Hematopoietic multipotent progenitor cell treated with erythropoietin and hydrocortisone succinate and interleukin-3 and kit ligand, for 8 days (in vitro differentiated cells): ENCODE results near the gene SH3PXD2A.

ENCODE experiments used
- DNase-seq: peaks from one replicate; pipeline ENCODE4 v3.0.0-alpha.2; 2015

The SH3PXD2A gene

GRCh38 chr10:103553743-103554487 lies 301.5 kb downstream of the SH3PXD2A start:
- DNase-seq, result no peak

DNA sequence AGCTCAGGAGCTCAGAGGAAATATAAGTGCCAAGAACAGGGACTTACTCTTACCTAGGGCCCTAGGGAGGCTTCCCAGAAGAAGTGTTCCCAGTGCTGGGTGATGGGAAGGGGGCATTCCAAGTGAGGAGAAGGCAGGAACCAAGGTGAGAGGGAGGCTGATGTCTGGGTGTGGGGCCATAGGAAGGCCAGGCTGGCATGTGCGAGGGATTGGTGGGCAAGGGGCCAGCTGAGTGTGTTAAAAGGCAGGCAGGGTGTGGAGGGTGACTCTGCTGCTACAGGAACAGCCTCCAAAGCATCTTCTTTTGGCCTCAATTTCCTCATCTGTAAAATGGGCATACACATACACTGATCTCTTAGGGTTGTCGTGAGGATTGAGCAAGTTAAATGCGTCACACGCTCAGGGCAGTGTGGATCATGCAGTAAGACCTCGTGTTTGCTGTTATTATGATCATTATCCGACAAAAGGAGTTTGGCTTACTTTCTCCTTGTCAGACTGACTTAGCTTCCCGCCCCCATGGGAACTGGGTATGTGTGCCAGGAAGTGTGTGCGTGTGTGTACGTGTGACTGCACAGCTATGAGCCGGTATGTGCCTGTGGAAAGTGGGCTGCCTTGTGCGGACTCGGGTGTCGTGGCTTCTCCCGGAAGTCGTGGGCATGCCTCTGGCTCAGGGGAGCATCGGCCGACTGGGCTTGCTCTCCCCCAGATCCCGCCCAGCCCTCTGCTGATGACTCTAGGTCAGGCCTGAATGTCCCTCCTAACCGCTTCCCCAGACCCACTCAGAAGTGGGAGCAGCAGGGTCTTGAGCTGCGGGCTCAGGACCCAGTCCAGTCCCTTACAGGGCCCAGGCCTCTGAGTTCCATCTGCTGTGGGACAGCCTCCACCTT lies 302.3 kb downstream of the SH3PXD2A start:
- no peak for DNase-seq

DNA sequence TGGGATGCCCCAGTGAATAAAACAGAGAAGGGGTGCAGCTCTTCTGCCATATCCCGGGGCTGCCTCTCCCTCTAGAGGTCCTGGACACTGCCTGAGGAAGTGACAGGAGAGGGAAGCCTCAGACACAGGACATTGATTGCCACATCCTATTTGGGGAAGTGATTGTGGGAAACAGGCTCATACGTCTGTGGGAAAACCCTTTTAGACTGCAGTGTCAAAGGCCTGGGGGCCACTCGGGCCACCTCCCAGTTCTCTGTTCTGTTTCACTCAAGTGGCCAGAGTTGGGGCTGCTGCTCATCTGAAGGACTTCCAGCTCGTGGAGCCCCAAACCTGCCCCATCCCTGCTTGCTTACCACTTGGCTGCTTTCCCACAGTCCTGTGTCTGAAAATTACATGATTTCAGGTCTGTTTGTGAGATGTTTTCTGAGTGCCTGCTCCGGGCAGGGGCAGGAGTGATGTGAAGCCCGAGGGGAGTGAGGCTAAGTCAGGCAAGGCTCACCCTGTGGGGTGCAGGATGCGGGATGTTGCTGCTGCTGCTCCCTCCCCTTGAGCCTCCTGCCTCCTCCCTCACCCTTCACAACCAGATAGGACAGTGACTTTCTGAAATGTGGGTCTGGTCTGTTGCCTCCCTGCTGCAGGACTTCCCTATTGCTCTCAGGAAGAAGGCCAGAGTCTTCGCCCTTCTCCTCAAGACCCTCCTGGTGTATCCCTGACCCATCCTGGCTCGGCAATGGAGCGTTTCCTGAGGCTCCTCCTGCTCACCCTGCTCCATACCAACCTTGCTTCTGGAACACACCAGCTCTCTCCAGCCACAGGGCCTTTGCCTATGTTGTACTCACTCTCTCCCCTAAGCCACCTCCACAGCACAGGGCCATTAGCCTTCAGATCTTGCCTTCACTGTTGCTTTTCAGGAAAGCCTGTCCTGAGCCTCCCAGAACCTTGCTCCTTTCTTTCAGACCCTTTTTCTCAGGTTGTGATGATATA lies 303.5 kb downstream of the SH3PXD2A start:
- no peak for DNase-seq

GRCh38 chr10:103550229-103550628 lies 305.1 kb downstream of the SH3PXD2A start:
- no peak for DNase-seq

GRCh38 chr10:103549349-103549685 lies 306.1 kb downstream of the SH3PXD2A start:
- no peak for DNase-seq

GRCh38 chr10:103548581-103549348 lies 306.6 kb downstream of the SH3PXD2A start:
- no peak for DNase-seq

DNA sequence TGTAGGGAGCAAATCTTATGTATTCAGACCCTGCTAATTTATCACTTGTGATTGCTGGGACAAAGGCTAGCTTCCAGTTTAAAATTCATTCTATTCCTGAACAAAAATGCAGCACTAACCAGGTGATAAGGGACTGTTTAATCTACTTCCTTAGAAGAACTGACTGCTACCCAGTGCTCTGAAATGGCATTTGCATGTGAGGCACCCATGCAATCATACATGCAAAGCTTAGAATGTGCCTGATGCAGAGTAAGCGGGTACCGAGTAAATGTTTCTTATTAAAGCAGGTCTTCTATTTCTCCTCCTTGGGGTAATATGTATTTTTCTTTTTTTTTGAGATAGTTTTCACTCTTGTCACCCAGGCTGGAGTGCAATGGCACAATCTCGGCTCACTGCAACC lies 307.4 kb downstream of the SH3PXD2A start:
- no peak for DNase-seq

GRCh38 chr10:103547391-103547946 lies 307.9 kb downstream of the SH3PXD2A start:
- DNase-seq, result no peak

GRCh38 chr10:103546401-103546800 lies 309.0 kb downstream of the SH3PXD2A start:
- no peak for DNase-seq

DNA sequence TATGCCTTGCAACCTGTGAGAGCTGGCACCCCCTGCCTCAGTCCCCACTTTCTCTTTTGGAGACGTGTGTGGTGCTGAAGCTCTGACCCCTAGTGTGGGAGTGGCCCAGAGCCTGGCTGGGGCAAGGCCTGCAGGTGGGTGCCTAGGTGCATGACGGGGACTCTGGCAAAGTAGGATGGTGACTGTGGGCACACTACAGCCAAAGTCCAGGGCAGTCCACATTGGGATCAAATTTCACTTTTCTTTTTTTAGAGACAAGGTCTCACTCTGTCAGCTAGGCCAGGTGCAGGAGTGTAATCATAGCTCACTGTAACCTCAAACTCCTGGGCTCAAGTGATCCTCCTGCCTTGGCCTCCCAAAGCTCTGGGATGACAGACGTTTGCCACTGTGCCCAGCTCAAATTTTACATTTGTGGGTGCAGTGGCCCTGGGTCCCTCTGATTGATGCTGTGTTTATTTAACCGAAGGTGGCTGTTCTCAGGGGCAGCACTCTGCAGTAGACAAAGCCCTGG lies 309.6 kb downstream of the SH3PXD2A start:
- no peak for DNase-seq

DNA sequence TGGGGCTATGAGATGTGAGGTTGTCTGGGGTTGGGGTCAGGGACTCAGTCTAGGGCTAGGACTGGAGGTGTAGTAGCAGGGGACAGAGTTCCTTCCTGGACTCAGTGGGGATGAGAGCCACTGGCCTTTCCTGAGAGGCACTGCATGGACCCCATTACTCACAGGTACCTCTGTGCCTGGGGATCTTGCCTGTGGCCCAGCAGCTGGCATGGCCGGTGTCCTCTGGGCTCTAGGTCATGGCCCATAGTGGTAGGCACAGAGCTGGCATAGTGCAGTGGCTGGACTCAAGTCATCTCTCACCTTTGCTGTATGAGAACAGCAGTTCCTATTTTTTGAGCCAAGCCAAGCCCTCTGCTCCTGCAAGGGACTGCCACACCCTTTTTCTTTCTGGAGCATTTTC lies 310.0 kb downstream of the SH3PXD2A start:
- DNase-seq, result no peak

DNA sequence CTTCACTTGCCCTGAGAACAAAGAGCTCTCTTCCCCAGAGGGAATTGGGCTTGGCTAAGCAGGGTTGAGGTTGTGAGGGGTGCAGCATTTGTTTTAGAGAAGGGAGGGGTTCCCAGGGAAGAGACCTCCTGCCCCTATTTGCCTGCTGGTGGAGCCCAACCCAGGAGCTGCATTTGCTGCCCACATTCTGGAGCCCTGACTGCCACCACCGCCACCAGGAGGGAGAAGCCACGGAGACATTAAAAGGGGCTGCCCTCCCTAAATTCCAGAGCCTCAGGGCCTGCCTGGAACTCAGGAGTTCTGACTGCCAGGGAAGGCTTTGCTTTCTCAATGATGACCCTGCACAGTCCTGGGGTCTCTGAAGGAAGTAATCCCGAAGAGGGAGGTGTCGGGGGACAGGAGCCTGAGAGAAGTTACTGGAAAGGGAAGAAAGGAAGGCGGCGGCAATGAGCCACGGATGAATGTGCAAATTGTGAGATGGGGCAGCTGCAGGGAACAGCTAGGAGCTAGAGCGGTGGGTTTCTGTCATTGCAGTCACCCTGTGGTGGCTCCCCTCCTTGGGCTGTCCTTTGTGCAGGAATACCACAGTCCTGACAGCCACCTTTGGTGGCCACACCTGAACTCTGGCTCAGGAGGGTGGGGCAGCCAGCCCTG lies 310.6 kb downstream of the SH3PXD2A start:
- no peak for DNase-seq
